GM18867 (cell line): ENCODE measurements around the gene ALDH16A1.

Experiments used
- ATAC-seq: cut with Tn5 transposase; IDR thresholded peaks from one replicate; pipeline ENCODE4 v1.9.1; 2021; ENCODE audit warnings: mild to moderate bottlenecking, moderate library complexity; ENCODE audit not compliant: unreplicated experiment

Gene ALDH16A1

DNA sequence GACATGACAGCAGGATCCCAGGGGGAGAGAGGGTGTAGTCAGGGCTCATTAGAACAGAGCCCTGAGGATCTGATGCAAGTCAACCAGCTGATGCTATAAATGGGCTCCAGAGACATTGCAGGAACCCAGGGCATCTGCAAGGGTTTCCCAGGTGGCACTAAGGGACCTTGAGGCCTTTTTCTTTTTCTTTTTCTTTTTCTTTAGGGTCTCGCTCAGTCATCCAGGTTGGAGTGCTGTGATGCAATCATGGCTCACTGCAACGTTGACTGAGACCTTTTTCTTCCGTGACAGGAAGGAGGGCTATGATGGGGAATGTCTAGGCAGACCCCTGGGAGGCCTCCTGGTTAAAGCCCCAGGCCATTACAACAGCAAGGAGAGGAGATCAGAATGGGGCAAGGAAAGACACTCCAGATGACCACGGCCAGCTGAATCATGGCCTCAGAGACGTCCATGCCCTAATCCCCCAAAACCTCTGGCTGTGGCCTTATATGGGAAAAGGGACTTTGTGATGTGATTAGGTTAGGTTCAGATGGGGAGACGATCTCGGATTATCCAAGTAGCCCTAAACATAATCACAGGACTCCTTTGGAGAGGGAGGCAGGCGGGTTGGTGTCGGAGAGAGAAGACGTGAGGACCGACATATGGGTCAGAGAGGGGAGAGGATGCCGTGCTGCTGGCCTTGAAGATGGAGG is 54.9 kb downstream of the ALDH16A1 start:
- no peak for ATAC-seq

DNA sequence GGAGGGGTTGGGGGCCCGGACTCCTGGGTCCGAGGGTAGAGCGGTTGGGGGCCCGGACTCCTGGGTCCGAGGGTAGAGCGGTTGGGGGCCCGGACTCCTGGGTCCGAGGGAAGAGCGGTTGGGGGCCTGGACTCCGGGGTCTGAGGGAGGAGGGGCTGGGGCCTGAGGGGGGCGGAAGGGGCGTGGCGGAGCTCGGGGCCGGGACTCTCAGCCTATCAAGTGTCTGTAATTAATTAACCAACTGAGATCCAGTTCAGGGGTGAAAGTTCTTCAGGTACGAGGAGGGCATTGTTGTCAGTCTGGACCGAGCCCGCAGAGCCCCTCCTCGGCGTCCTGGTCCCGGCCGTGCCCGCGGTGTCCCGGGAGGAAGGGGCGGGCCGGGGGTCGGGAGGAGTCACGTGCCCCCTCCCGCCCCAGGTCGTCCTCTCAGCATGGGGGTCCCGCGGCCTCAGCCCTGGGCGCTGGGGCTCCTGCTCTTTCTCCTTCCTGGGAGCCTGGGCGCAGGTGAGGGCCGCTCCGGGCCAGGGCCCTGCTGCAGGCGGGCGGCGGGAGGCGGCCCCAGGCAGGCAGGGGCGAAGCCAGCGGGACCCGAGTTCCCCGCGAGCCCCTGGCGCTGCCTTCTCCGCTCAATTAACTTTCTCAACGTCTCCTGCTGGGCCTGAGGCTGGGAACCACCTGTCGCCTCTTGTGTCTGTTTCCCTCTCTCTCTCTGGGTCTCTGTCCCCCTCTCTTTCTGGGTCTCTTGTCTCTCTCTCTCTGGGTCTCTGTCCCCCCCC is 60.1 kb downstream of the ALDH16A1 start:
- ATAC-seq = no peak

GRCh38 chr19:49513746-49514118 is 60.7 kb downstream of the ALDH16A1 start:
- ATAC-seq = no peak

DNA sequence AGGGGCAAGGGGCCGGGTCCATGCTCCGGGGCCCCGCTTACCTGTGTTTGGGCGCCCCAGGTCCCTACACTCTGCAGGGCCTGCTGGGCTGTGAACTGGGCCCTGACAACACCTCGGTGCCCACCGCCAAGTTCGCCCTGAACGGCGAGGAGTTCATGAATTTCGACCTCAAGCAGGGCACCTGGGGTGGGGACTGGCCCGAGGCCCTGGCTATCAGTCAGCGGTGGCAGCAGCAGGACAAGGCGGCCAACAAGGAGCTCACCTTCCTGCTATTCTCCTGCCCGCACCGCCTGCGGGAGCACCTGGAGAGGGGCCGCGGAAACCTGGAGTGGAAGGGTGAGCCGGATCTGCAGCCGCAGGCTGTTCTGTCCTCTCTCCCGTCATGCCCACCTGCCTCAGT is 61.1 kb downstream of the ALDH16A1 start:
- no peak for ATAC-seq

DNA sequence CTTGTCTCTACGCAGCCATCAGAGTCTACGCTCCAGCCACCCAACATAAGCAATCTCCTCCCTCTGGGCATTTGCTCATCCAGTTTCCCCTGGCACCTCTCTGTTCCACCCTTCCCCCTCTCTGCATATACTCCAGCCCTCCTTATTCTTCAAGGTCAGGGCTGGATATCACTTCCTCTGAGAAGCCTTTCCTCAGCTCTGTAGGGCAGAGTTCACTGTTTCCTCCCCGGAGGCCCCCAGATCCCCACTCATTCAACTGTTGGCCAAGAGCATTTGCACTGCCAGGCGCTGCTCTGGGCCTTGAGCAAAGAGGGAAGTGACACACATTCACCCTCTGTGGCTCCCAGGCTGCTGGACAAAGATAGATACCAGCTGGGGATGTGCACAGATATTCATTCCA is 62.7 kb downstream of the ALDH16A1 start:
- ATAC-seq = no peak

GRCh38 chr19:49518033-49518432 is 65.0 kb downstream of the ALDH16A1 start:
- no peak for ATAC-seq
